HG03521 (cell line): ENCODE results near the gene CTNNBL1.

Experiments used
- ATAC-seq: cut with Tn5 transposase; IDR thresholded peaks from one replicate; pipeline ENCODE4 v1.9.1; 2021; ENCODE audit warnings: mild to moderate bottlenecking, moderate library complexity; ENCODE audit not compliant: unreplicated experiment

Gene CTNNBL1

GRCh38 chr20:37808233-37809070 lies 114.6 kb downstream of the CTNNBL1 start:
- no peak for ATAC-seq

- no peak for ATAC-seq
Observed at GRCh38 chr20:37810027-37810426, 116.2 kb downstream of the CTNNBL1 start.

GRCh38 chr20:37816003-37816402 lies 122.2 kb downstream of the CTNNBL1 start:
- no peak for ATAC-seq

GRCh38 chr20:37816726-37817125 lies 122.9 kb downstream of the CTNNBL1 start:
- no peak for ATAC-seq

GRCh38 chr20:37821696-37822095 lies 127.9 kb downstream of the CTNNBL1 start:
- ATAC-seq: no peak

- ATAC-seq: no peak
Observed at GRCh38 chr20:37822141-37822601, 128.3 kb downstream of the CTNNBL1 start.

GRCh38 chr20:37823296-37823980 lies 129.6 kb downstream of the CTNNBL1 start:
- no peak for ATAC-seq

- ATAC-seq: no peak
Observed at GRCh38 chr20:37827605-37828004, 133.8 kb downstream of the CTNNBL1 start.

GRCh38 chr20:37828684-37829083 lies 134.9 kb downstream of the CTNNBL1 start:
- no peak for ATAC-seq

GRCh38 chr20:37829128-37829527 lies 135.3 kb downstream of the CTNNBL1 start:
- ATAC-seq: no peak

- ATAC-seq: no peak
Observed at GRCh38 chr20:37833221-37833896, 139.5 kb downstream of the CTNNBL1 start.

GRCh38 chr20:37836926-37837325 lies 143.1 kb downstream of the CTNNBL1 start:
- no peak for ATAC-seq

GRCh38 chr20:37837924-37838323 lies 144.1 kb downstream of the CTNNBL1 start:
- no peak for ATAC-seq

- no peak for ATAC-seq
Observed at GRCh38 chr20:37838769-37839431, 145.1 kb downstream of the CTNNBL1 start.

- no peak for ATAC-seq
Observed at GRCh38 chr20:37839432-37839827, 145.6 kb downstream of the CTNNBL1 start.

- ATAC-seq: no peak
Observed at GRCh38 chr20:37839955-37840354, 146.1 kb downstream of the CTNNBL1 start.

- ATAC-seq: no peak
Observed at GRCh38 chr20:37841389-37841788, 147.6 kb downstream of the CTNNBL1 start.

GRCh38 chr20:37841971-37842370 lies 148.1 kb downstream of the CTNNBL1 start:
- no peak for ATAC-seq

- no peak for ATAC-seq
Observed at GRCh38 chr20:37845241-37845681, 151.4 kb downstream of the CTNNBL1 start.

GRCh38 chr20:37845878-37846277 lies 152.0 kb downstream of the CTNNBL1 start:
- ATAC-seq: no peak

- no peak for ATAC-seq
Observed at GRCh38 chr20:37846573-37846972, 152.7 kb downstream of the CTNNBL1 start.
